Activated CD4-positive, alpha-beta T cell treated with anti-CD3 and anti-CD28 coated beads for 24 hours (primary cell): Measurements from ENCODE around the gene USP15.
"Not testable (repeated sequence)": the region's sequence is repeated elsewhere in the genome, so short reads cannot be mapped to it uniquely, and the experiment has no call there.

Experiments
- DNase-seq, 2 donors: peaks; one replicate each; pipeline ENCODE4 v3.0.0-alpha.2; 2020; ENCODE audit warnings: low read depth in 2 of 2

The USP15 gene

DNA sequence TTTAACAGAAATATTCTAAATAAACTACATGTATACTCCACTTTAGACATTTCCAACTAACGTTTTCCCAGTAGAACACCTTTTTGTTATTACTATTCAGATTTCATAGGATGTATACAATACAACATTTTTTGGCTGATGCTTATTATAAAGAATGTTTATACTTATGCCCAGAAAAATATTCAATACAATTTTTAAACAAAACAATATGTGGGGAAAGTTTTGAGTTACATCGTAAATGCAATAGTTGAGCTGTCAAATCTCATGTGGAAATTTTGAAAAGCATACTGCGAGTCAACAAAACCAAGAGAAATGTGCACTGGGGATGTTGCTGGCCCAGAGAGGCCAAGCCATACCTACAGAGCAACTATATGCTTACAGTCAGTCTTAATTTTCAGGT lies 188.2 kb downstream of the USP15 start:
- no peak for DNase-seq

GRCh38 chr12:62455429-62455828 lies 195.2 kb downstream of the USP15 start:
- DNase-seq: not testable (repeated sequence)

DNA sequence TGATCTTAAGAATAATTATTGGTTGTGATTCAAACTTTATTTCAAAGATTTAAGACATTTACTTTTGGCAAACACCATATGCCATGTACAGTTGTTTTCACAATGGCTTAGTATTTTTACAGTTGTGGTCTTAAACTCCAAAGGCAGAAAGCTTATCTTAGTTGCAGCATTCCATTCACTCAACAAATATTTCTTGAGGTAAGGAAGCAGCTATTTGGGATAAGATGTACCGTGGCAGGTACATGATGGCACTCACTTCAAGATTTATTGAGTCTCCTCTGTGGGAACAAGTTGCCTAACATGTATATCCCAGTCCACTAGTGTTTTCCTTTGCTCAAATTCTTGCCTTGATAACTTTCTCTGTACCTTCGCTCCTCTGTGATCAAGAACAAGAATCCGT lies 198.4 kb downstream of the USP15 start:
- DNase-seq: no peak

DNA sequence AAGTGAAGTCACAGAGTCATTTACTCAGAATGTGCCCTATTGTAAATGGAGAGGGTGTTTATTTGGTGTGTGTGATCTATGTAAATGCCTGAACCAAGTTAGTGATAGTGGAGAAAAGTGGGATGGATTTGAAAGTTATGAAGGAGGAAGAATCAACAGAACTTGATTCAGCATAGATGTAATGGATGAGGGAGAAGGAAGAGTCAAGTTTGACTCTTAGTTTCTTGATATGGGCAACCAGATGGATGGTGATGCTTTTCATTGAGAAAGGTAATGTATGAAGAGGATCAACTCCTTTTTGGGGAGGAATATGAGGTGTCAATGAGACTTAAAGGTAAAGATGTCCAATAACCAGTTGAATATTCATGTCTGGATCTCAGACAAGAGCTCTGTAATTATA lies 199.8 kb downstream of the USP15 start:
- no peak for DNase-seq

DNA sequence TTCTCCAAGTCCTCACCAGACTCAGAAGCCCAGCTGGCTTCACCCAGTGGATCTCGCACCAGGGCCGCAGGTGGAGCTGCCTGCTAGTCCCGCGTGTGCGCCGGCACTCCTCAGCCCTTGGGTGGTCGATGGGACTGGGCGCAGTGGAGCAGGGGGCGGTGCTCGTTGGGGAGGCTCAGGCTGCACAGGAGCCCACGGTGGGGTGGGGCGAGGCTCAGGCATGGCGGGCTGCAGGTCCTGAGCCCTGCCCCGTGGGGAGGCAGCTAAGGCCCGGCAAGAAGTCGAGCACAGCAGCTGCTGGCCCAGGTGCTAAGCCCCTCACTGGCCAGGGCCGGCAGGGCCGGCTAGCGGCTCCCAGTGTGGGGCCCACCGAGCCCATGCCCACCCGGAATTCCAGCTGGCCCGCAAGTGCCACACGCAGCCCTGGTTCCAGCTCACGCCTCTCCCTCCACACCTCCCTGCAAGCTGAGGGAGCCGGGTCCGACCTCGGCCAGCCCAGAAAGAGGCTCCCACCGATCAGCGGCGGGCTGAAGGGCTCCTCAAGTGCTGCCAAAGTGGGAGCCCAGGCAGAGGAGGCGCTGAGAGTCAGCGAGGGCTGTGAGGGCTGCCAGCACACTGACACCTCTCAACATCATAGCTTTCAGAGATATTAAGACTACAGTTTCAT lies 201.1 kb downstream of the USP15 start:
- DNase-seq: not testable (repeated sequence)

- DNase-seq: not testable (repeated sequence)
Observed at GRCh38 chr12:62463252-62463651, 203.0 kb downstream of the USP15 start.
